ENCODE measurements around the gene MEX3D.

Gene MEX3D

DNA sequence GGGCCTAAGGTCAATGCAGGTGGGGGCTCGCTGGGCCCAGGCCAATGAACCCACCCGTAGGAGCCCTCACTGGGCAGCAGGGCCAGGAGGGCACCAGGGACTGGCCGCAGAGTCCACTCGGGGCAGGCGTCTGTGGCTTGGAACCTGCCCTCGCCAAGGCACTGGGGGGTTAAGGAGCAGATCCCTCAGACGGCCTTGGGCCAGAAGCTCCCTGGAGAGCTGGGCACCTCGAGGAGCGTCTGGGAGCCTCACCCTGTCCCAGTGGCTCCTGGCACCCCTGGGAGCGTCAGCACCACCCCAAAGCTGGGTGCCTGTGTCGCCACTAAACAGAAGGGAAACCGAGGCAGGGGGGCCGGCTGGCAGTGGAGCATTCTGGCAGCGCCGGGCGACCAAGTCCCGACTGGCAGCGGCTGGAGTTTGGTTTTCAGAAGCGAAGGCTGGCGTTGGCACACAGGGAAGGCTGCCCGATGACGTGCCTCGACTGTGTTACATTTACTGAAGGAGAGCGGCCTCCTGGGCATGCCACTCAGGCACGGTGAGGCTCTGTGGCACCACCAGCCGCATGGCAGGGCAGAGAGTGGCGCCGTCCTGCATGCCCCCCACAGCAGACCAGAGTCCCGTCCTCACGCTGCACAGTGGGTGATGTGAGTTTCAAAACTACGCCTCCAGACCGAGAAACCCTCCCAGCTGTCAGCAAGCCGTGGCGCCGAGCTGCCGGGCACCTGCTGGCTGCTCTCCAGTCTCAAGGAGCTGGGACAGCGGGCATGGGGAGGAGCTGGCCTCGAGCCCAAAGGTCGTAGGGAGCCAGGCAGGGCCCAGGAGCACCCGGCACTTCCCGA is 9.2 kb upstream of the MEX3D start:
- TF ChIP-seq, protein P1, sequence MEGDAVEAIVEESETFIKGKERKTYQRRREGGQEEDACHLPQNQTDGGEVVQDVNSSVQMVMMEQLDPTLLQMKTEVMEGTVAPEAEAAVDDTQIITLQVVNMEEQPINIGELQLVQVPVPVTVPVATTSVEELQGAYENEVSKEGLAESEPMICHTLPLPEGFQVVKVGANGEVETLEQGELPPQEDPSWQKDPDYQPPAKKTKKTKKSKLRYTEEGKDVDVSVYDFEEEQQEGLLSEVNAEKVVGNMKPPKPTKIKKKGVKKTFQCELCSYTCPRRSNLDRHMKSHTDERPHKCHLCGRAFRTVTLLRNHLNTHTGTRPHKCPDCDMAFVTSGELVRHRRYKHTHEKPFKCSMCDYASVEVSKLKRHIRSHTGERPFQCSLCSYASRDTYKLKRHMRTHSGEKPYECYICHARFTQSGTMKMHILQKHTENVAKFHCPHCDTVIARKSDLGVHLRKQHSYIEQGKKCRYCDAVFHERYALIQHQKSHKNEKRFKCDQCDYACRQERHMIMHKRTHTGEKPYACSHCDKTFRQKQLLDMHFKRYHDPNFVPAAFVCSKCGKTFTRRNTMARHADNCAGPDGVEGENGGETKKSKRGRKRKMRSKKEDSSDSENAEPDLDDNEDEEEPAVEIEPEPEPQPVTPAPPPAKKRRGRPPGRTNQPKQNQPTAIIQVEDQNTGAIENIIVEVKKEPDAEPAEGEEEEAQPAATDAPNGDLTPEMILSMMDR (IDR thresholded peaks at IDR 0.05; ENCODE audit: low read length, missing control alignments), result no peak
- H3K4me3 ChIP-seq (replicated peaks; ENCODE audit: low read depth, low read length), result no peak overlapping the region
- no peak for DNase-seq (ENCODE audit: low read depth)

DNA sequence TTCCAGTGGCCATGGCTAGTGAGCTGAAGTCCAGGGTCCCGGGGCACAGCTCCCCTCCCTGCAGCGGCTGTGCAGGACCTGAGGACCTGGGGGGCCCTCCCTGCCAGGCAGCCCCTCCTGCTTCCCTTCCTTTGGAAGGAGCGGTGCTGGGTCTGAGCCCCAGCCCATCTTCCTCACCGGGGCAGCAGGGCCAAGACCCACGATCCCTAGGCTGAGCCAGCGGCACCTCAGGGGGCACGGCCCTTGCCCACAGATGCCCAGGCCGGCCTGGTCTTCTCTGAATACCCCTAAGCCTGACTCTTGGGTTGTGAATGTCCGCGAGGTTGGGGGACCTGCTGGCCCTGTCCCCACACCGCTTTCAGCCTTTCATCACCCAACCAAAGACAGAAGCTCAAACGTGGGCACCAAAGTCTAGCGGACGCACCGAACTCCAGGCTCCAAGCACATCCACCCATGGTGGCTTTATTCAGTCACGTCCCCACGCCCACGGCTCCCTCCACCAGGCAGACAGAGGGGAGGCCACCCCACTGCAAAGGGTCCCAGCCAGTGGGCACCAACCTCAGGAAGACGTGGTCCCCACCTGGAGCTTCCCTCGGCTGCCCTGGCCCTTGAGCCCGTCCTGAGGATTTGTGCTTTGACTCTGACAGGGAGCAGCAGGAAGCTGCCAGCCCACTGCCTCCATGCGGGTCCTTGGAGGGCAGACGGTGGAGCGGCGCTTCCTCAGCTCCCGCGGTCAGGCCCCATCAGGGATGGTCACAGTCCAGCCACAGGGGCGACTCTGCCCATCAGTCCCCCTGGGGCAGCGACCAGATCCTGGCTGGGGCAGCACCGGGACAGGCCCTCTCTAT is 8.3 kb upstream of the MEX3D start:
- no peak overlapping the region for H3K4me3 ChIP-seq (replicated peaks; ENCODE audit: low read depth, low read length)
- DNase-seq (ENCODE audit: low read depth), result no peak
- TF ChIP-seq, protein P1 (IDR thresholded peaks at IDR 0.05; ENCODE audit: low read length, missing control alignments), result no peak

DNA sequence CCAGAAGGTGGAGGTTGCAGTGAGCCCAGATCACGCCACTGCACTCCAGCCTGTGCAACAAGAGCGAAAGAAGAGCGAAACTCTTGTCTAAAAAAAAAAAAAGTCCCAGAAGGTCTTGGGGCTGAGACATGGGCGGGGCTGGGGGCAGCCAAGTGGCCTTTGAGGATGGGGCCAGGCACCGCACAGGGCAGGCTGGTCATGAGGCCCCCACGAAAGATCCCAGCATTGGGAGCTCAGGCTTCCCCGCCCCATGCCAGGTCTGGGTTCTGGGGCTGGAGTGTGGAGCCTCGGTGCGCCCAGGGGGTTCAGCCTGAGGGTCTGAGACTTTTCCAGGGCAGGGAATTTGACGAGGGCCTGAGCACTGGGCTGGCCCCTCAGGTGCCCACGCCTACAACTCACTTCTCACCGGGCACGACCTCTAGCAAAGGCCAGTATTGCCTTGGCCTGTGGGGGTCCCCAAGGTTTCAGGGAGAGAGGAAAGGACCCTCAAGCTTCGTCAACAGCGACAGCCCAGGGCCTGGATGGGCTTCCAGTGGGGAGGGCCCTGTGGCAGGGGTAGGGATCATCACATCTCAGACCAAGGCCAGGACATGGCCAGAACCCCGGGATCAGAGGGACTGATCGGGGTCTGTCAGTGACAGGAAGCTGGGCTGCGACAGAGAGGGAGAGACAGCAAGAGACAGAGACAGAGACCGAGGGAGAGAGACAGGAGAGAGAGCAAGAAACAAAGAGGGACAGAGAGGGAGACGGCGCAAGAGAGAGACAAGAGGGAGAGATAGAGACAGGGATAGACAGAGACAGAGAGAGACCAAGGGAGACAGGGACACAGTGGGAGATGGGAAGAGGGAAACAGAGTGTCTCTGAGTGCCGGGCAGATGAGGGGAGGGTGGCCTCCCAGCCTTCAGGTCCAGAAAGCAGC is 7.5 kb upstream of the MEX3D start:
- TF ChIP-seq, protein P1 (IDR thresholded peaks at IDR 0.05; ENCODE audit: low read length, missing control alignments), result no peak
- H3K4me3 ChIP-seq (replicated peaks; ENCODE audit: low read depth, low read length), result no peak overlapping the region
- DNase-seq (ENCODE audit: low read depth), result no peak

DNA sequence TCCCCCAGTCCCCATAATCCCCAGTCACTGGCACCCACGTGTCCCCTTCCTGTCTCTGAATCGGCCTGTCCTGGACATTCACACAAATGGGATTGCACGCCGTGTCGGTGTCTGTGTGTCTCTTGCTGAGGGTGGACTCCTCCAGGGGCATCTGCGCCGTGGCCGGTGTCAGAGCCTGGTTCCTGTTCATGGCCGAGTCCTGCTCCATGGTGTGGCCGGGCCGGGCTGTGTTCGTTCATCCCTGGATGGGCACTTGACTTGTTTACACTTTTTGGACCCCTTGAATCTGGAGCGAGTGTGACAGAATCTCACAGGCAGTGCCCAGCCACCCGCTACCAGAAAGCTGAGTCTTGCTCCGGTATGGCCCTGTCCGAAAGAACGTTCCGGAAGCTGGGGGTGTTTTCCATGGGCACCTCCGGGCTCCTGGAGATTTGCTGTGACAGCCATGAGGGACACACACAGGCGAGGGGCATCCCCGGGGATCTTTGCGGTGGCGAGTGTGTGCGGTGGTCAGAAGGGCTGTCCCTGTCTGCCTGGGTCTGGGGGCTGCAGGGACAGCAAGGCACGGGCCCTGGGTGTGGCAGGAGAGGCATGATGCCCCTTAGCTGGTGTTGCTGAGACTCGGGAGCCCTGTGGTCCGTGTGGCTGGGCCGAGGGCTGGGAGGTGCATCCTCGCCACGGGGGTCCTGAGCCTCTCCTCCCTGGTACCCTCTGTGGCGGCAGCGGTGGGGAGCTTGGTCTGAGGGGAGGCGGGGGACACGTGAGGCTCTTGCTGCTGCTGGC is 6.4 kb upstream of the MEX3D start:
- TF ChIP-seq, protein P1 (IDR thresholded peaks at IDR 0.05; ENCODE audit: low read length, missing control alignments), result no peak
- no peak overlapping the region for H3K4me3 ChIP-seq (replicated peaks; ENCODE audit: low read depth, low read length)

DNA sequence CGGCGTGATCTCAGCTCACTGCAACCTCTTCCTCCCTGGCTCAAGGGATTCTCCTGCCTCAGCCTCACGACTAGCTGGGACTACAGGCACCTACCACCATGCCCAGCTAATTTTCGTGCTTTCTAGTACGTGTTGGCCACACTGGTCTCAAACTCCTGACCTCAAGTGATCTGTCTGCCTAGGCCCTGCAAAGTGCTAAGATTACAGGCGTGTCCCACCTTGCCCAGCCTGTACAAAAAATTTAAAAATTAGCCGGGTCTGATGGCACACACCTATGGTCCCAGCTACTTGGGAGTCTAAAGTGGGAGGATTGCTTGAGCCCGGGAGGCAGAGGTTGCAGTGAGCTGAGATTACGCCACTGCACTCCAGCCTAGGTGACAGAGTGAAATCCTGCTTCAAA is 4.7 kb upstream of the MEX3D start:
- TF ChIP-seq, protein P1 (IDR thresholded peaks at IDR 0.05; ENCODE audit: low read length, missing control alignments), result no peak
- DNase-seq (ENCODE audit: low read depth), result no peak
- H3K4me3 ChIP-seq (replicated peaks; ENCODE audit: low read depth, low read length), result no peak overlapping the region

More for the DNA sequence above, 6.4 kb upstream of the MEX3D start:
- no peak for DNase-seq (ENCODE audit: low read depth)

DNA sequence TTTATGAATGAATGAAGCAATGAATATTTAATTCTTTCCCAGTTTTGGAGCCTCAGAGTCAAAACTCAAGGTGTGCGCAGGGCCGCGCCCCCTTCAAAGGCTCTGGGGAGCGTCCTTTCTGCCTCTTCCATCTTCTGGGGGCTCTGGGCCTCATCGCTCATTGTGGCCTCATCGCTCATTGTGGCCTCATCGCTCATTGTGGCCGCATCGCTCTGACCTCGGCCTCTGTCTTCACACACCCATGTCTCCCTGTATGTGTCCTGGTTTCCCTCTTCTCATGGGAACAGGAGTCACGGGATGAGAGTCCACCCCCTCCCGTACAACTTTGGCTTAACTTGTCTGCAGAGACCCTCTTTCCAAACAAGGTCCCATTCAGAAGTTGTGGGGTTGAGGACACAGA is 3.2 kb upstream of the MEX3D start:
- DNase-seq (ENCODE audit: low read depth), result no peak
- TF ChIP-seq, protein P1 (IDR thresholded peaks at IDR 0.05; ENCODE audit: low read length, missing control alignments), result no peak
- H3K4me3 ChIP-seq (replicated peaks; ENCODE audit: low read depth, low read length), result no peak overlapping the region
